HG02973 (cell line): ENCODE results near the gene HDAC5.
"Not testable (repeated sequence)": the region's sequence is repeated elsewhere in the genome, so short reads cannot be mapped to it uniquely, and the experiment has no call there.

Source experiments
- ATAC-seq: cut with Tn5 transposase; IDR thresholded peaks from one replicate; pipeline ENCODE4 v1.9.1; 2021; ENCODE audit warnings: moderate library complexity; ENCODE audit not compliant: unreplicated experiment

Gene HDAC5

GRCh38 chr17:44112284-44113280 lies 10.9 kb downstream of the HDAC5 start:
- ATAC-seq = no peak

- no peak for ATAC-seq
Measured at GRCh38 chr17:44111777-44112176, 11.7 kb downstream of the HDAC5 start.

- ATAC-seq = peak; percentile 50
Measured at GRCh38 chr17:44110823-44111633, 12.4 kb downstream of the HDAC5 start.

GRCh38 chr17:44110011-44110686 lies 13.3 kb downstream of the HDAC5 start:
- no peak for ATAC-seq

GRCh38 chr17:44109312-44109630 lies 14.2 kb downstream of the HDAC5 start:
- ATAC-seq = no peak

GRCh38 chr17:44108440-44109311 lies 14.8 kb downstream of the HDAC5 start:
- ATAC-seq = no peak

GRCh38 chr17:44106801-44107200 lies 16.6 kb downstream of the HDAC5 start:
- no peak for ATAC-seq

- ATAC-seq = no peak
Measured at GRCh38 chr17:44105941-44106340, 17.5 kb downstream of the HDAC5 start.

GRCh38 chr17:44105483-44105882 lies 18.0 kb downstream of the HDAC5 start:
- no peak for ATAC-seq

GRCh38 chr17:44102849-44103622 lies 20.4 kb downstream of the HDAC5 start:
- no peak for ATAC-seq

GRCh38 chr17:44101858-44102257 lies 21.6 kb downstream of the HDAC5 start:
- ATAC-seq = not testable (repeated sequence)

- no peak for ATAC-seq
Measured at GRCh38 chr17:44097110-44097958, 26.1 kb downstream of the HDAC5 start.

GRCh38 chr17:44095647-44096496 lies 27.6 kb downstream of the HDAC5 start:
- no peak for ATAC-seq

GRCh38 chr17:44095388-44095646 lies 28.1 kb downstream of the HDAC5 start:
- ATAC-seq = no peak

- no peak for ATAC-seq
Measured at GRCh38 chr17:44094701-44095387, 28.6 kb downstream of the HDAC5 start.

- ATAC-seq = no peak
Measured at GRCh38 chr17:44093231-44093900, 30.1 kb downstream of the HDAC5 start.

GRCh38 chr17:44092051-44092450 lies 31.4 kb downstream of the HDAC5 start:
- ATAC-seq = no peak
